Measurements from ENCODE around the gene YARS1.

DNA sequence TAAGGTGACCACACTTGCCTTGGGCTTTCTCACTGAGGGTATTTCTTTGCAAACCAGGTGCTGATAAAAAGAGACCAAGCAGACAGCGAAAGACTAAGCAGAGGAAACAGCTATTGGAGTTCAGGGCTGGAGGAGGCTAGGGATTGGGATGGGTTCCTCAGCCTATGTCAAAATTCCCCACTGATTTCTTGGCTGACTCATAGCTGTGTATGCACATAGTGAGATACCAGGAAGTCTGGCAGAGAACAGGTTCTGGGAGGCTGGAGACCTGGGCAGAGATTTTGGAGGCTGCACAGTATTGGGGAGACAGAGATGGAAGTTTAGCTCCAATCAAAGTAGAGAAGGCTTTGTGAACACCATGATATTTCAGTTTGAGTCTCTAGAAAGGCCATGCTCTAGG is 25.3 kb downstream of the YARS1 start:
- TF ChIP-seq CTCF (IDR thresholded peaks at IDR 0.05) (no peak), POLR2A (IDR thresholded peaks at IDR 0.05) (no peak)

All from lower leg skin (tissue), 3 donors.